Suprapubic skin (tissue), 4 donors: ENCODE results near the gene CPS1. TPM values are rescaled to one million over a fixed set of nuclear protein-coding genes. Genes with fewer than 3 reads are reported as not detected.

Experiments
- DNase-seq, 2 donors: peaks; one replicate each; pipeline ENCODE4 v3.0.0-alpha.2; 2019; ENCODE audit warnings: low spot score in 2 of 2
- H3K27ac ChIP-seq: fragments of 200-600 bp; sonication (generic); one replicate; pipeline ENCODE4 v1.5.1; 2019
- H3K27me3 ChIP-seq: fragments of 200-600 bp; sonication (generic); one replicate; pipeline ENCODE4 v1.5.1; 2019
- H3K36me3 ChIP-seq: fragments of 200-600 bp; sonication (generic); one replicate; pipeline ENCODE4 v1.5.1; 2019
- H3K4me1 ChIP-seq: fragments of 200-600 bp; sonication (generic); one replicate; pipeline ENCODE4 v1.5.1; 2019
- H3K4me3 ChIP-seq: fragments of 200-600 bp; sonication (generic); one replicate; pipeline ENCODE4 v1.5.1; 2019; ENCODE audit warnings: mild to moderate bottlenecking
- H3K9me3 ChIP-seq: fragments of 200-600 bp; sonication (generic); one replicate; pipeline ENCODE4 v1.5.1; 2019
- EP300 ChIP-seq: sonication (generic); formaldehyde crosslinking; IDR thresholded peaks from one replicate; pipeline ENCODE4 v1.6.1; 2017; ENCODE audit warnings: antibody characterized with exemption
- POLR2A ChIP-seq, 2 donors: fragments of 450-650 bp; IDR thresholded peaks; one replicate each; pipeline ENCODE4 v1.6.1; 2017; ENCODE audit warnings: antibody characterized with exemption in 2 of 2, mild to moderate bottlenecking in 2 of 2, moderate library complexity in 2 of 2
- POLR2AphosphoS5 ChIP-seq, 3 donors: sonication (generic); formaldehyde crosslinking; IDR thresholded peaks; one replicate each; pipeline ENCODE4 v1.6.1; 2017; ENCODE audit warnings: antibody characterized with exemption in 3 of 3
- WGBS: methylation state at CpG from one replicate; pipeline ENCODE4 v1.1.5; 2018; 5-methylcytosine and 5-hydroxymethylcytosine counted together
- total RNA-seq, 4 donors: library from RNA; depleted of rRNA; stranded (reverse); fragments of >200 nt; gene quantifications; one replicate each; pipeline ENCODE4 v1.1.0, GENCODE V29; 2016
- TF ChIP-seq, protein P1 (sequence below), 2 donors: fragments of 200-600 bp in 1 of 2; fragments of 450-650 bp in 1 of 2; sonication (generic) in 1 of 2; IDR thresholded peaks; one replicate each; pipeline ENCODE4 v1.5.1; 2016 to 2019; ENCODE audit warnings: antibody characterized with exemption in 2 of 2, mild to moderate bottlenecking in 1 of 2, moderate library complexity in 1 of 2

CPS1 gene
- total RNA-seq, 4 donors from 2014 or later = 3.6 to 7.0 (median 5.5) TPM

DNA sequence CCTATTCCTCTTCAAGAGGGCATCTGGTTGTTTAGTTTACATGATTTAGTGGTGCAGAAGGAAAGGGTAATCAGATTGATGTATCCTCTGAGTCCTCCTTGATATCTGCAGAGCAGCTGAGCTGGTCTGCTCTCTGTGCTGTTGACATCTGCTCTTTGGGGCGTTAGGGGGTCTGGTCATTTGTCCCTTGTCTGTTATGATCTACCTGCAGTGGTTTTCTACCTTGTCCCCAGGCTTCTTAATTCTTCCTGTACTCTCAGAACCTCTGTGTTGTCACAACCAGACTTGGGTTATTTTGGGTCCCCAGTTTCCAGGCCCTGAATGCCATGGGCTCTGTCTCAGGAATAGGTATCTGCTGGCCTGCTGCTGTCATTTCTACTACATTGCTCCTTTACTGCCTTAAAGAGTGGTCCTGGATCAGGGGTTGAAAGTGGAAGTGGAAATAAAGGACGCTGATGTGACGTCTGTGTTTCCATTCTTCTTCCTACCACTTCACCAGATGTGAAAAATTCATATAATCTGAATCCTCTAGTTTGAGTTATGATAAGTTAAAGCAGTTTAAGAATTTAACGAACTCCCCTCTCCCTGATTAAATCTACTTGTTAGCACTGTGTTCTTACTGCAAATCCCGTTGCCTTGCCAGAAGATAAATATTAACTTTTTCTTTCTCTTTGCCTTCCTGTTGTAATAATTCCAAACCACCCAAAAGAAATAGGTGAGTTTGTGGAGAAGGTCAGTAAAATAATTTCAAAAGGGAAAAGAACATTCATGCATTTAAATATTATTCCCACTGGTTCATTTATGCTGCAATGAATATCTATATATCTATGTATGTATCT lies 16.6 kb upstream of the CPS1 start:
- no peaks in the 10 kb centered on the region for H3K36me3 ChIP-seq
- no peaks in the 10 kb centered on the region for H3K9me3 ChIP-seq
- no peaks in the 10 kb centered on the region for H3K27me3 ChIP-seq
- H3K4me3 ChIP-seq = no peak overlapping the region
- 75% methylated on average over 5 of the region's 5 CpGs for WGBS
- no peak for DNase-seq
- no peak overlapping the region for H3K27ac ChIP-seq
- H3K4me1 ChIP-seq = no peaks in the 10 kb centered on the region
- no peak for TF ChIP-seq POLR2A (IDR thresholded peaks at IDR 0.05)
- TF ChIP-seq EP300 = no peak
- TF ChIP-seq, protein P1, sequence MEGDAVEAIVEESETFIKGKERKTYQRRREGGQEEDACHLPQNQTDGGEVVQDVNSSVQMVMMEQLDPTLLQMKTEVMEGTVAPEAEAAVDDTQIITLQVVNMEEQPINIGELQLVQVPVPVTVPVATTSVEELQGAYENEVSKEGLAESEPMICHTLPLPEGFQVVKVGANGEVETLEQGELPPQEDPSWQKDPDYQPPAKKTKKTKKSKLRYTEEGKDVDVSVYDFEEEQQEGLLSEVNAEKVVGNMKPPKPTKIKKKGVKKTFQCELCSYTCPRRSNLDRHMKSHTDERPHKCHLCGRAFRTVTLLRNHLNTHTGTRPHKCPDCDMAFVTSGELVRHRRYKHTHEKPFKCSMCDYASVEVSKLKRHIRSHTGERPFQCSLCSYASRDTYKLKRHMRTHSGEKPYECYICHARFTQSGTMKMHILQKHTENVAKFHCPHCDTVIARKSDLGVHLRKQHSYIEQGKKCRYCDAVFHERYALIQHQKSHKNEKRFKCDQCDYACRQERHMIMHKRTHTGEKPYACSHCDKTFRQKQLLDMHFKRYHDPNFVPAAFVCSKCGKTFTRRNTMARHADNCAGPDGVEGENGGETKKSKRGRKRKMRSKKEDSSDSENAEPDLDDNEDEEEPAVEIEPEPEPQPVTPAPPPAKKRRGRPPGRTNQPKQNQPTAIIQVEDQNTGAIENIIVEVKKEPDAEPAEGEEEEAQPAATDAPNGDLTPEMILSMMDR (IDR thresholded peaks at IDR 0.05) = no peak
- no peak for TF ChIP-seq POLR2AphosphoS5 (IDR thresholded peaks at IDR 0.05)

DNA sequence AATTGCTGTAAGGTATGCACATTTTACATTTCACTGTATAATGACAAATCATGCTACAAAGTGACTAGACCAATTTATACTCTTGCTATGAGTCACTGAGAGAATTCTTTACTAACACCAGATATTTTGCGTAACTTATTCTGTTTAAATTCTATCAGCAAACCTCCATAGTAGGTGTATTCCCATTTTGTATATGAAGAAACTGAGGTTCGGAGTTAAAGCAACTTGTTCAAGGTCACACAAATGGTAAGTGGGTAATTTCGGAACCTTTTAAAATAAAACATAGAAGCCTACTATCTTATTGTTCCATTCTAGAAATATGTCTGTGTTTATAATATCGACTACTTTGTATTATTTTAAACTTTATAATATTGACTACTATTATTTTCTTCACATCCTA lies 15.9 kb upstream of the CPS1 start:
- Histone ChIP-seq H3K4me1 (no peaks in the 10 kb centered on the region), H3K9me3 (no peaks in the 10 kb centered on the region), H3K4me3 (no peak overlapping the region), H3K27me3 (no peaks in the 10 kb centered on the region), H3K36me3 (no peaks in the 10 kb centered on the region), H3K27ac (no peak overlapping the region)
- 93% methylated on average over 4 of the region's 4 CpGs for WGBS
- DNase-seq = no peak
- no peak for TF ChIP-seq EP300
- TF ChIP-seq POLR2AphosphoS5 (IDR thresholded peaks at IDR 0.05) = no peak
- TF ChIP-seq, protein P1 (IDR thresholded peaks at IDR 0.05) = no peak
- no peak for TF ChIP-seq POLR2A (IDR thresholded peaks at IDR 0.05)

- H3K36me3 ChIP-seq = no peaks in the 10 kb centered on the region
- no peaks in the 10 kb centered on the region for H3K9me3 ChIP-seq
- H3K4me1 ChIP-seq = no peaks in the 10 kb centered on the region
- no peak overlapping the region for H3K27ac ChIP-seq
- WGBS = 75% methylated on average over 2 of the region's 2 CpGs
- no peak overlapping the region for H3K4me3 ChIP-seq
- DNase-seq = no peak
- H3K27me3 ChIP-seq = no peaks in the 10 kb centered on the region
- no peak for TF ChIP-seq POLR2A (IDR thresholded peaks at IDR 0.05)
- TF ChIP-seq, protein P1 (IDR thresholded peaks at IDR 0.05) = no peak
- TF ChIP-seq POLR2AphosphoS5 (IDR thresholded peaks at IDR 0.05) = no peak
- TF ChIP-seq EP300 = no peak
Observed at GRCh38 chr2:210540900-210541289, 15.5 kb upstream of the CPS1 start.

DNA sequence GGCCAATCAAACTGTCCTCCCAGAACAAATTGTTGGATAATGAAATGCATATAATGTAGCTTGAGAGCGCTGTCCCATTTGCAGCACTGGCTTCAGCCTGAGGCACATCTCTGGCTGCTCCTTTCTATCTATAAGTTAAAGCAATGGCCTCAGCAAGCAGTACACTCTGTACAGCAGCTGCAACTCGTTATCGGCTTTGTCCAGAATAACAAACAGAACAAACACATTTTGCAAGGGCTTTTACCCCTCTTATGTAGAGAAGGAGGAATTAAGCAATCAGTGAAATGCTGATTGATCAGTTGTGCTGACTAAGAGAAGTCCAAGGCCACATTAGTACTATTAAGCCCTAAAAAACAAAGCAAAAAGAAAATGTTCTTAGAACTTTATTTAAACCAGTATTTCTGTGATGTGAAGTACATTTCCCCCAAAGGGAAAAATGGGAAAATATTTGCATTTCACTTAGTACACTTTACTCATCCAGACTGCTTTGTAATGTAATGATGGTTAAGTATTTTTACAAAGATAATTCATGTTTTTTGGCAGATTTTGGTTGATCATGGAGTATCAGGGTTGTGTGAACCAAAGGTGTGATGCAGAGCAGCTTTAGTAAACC lies 15.0 kb upstream of the CPS1 start:
- TF ChIP-seq, protein P1 (IDR thresholded peaks at IDR 0.05) = no peak
- TF ChIP-seq EP300 (no peak), POLR2AphosphoS5 (IDR thresholded peaks at IDR 0.05) (no peak), POLR2A (IDR thresholded peaks at IDR 0.05) (no peak)

DNA sequence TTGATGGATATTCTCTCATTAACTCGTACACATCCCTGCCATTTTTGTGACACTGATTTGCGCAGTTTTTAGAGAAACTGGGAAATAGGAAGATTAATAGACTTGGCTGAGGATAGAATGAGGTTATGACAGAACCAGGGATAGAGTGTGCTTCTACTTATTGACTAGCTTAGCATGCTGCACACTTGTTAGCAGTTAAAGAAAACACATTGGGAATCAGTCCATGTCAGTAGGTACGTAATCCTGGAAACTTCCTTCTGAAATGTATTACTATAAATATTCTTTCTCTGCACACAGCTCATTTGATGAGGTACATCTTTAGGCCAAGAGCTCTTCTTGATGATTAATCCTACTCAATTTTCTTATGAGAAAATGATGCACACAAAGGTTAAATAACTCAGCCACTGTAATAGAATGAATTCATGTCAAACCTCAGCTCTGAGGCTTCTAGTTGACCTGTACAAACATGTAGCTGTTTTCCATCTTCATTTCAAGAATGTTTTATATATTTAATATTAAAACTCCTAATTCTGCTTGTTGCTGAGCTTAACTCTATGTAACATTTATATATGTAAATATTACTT lies 12.3 kb upstream of the CPS1 start:
- WGBS = 81% methylated on average over 3 of the region's 3 CpGs
- Histone ChIP-seq H3K36me3 (no peaks in the 10 kb centered on the region), H3K27me3 (no peaks in the 10 kb centered on the region), H3K4me3 (no peak overlapping the region), H3K4me1 (no peaks in the 10 kb centered on the region), H3K9me3 (no peaks in the 10 kb centered on the region), H3K27ac (no peak overlapping the region)
- no peak for TF ChIP-seq POLR2A (IDR thresholded peaks at IDR 0.05)
- no peak for TF ChIP-seq EP300
- TF ChIP-seq, protein P1 (IDR thresholded peaks at IDR 0.05) = no peak
- no peak for TF ChIP-seq POLR2AphosphoS5 (IDR thresholded peaks at IDR 0.05)
- no peak for DNase-seq

More for the DNA sequence above, 15.0 kb upstream of the CPS1 start:
- no peak for DNase-seq
- H3K36me3 ChIP-seq = no peaks in the 10 kb centered on the region
- H3K9me3 ChIP-seq = no peaks in the 10 kb centered on the region
- no peaks in the 10 kb centered on the region for H3K27me3 ChIP-seq
- H3K4me3 ChIP-seq = no peak overlapping the region
- 43% methylated on average over 3 of the region's 3 CpGs for WGBS
- H3K4me1 ChIP-seq = no peaks in the 10 kb centered on the region
- H3K27ac ChIP-seq = no peak overlapping the region
